ES-I3 (cell line): ENCODE results near the gene FRY.

Experiments used
- H3K36me3 ChIP-seq: 2 replicates; pipeline ENCODE4 v1.6.1; 2013; ENCODE audit warnings: mild to moderate bottlenecking, low read length, control low read depth, moderate library complexity; ENCODE audit not compliant: insufficient read depth
- H3K4me1 ChIP-seq: 2 replicates; pipeline ENCODE4 v1.6.1; 2013; ENCODE audit warnings: mild to moderate bottlenecking, control low read depth, low read length; ENCODE audit not compliant: insufficient read depth
- H3K9ac ChIP-seq: 2 replicates; pipeline ENCODE4 v1.6.1; 2013; ENCODE audit warnings: low read depth, mild to moderate bottlenecking, low read length, moderate library complexity
- H3K9me3 ChIP-seq: 2 replicates; pipeline ENCODE4 v1.6.1; 2013; ENCODE audit warnings: mild to moderate bottlenecking, low read length, moderate library complexity; ENCODE audit not compliant: control insufficient read depth, insufficient read depth

FRY gene

DNA sequence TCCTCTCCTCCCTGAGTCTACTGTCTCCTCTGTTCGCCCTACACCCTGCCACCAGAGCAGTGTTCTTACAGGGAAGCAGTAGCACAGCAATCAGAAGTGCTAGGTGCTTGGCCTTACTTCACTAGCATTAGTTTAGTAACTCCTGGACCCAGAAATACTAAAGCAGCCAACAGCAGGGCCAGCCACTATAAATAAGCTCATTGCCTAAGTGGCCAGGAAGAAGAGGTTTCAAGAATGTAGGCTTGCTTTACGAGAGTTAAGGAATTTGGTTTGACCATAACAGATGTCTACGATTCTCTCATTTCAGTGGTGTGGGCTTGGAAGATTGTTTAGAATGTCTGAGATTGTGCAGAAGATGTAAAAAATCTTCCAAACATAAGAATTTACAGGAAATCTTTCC is 180.2 kb downstream of the FRY start:
- Histone ChIP-seq H3K4me1 (no peaks in the 10 kb centered on the region), H3K36me3 (no peaks in the 10 kb centered on the region), H3K9ac (no peak overlapping the region)

DNA sequence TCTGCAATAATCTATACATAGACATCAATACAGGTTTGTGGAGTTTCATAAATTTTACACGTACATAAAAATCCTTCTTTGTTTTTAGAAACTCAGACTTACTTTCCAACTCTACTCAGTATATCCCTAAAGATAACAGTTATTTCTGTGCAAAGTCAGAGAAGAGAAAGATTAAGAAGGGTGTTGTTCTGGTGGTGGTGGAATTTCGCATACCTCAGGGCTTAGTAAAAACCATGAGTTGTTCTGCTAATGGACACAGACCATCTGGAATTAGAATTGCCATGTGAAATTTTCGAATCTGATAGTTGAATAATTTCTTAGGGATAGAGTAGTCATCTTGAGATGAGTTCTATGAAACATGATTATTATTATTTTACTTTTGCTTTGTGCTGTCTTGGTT is 180.8 kb downstream of the FRY start:
- no peaks in the 10 kb centered on the region for H3K36me3 ChIP-seq
- no peaks in the 10 kb centered on the region for H3K4me1 ChIP-seq
- H3K9ac ChIP-seq = no peak overlapping the region
- no peaks in the 10 kb centered on the region for H3K9me3 ChIP-seq

More for the DNA sequence above, 180.2 kb downstream of the FRY start:
- H3K9me3 ChIP-seq = no peaks in the 10 kb centered on the region

- H3K9ac ChIP-seq = no peak overlapping the region
- H3K4me1 ChIP-seq = no peaks in the 10 kb centered on the region
- no peaks in the 10 kb centered on the region for H3K9me3 ChIP-seq
- no peaks in the 10 kb centered on the region for H3K36me3 ChIP-seq
These were observed 182.1 kb downstream of the FRY start for GRCh38 chr13:32213626-32214025.

GRCh38 chr13:32214071-32214470 is 182.5 kb downstream of the FRY start:
- no peaks in the 10 kb centered on the region for H3K4me1 ChIP-seq
- no peaks in the 10 kb centered on the region for H3K36me3 ChIP-seq
- no peaks in the 10 kb centered on the region for H3K9me3 ChIP-seq
- H3K9ac ChIP-seq = no peak overlapping the region

DNA sequence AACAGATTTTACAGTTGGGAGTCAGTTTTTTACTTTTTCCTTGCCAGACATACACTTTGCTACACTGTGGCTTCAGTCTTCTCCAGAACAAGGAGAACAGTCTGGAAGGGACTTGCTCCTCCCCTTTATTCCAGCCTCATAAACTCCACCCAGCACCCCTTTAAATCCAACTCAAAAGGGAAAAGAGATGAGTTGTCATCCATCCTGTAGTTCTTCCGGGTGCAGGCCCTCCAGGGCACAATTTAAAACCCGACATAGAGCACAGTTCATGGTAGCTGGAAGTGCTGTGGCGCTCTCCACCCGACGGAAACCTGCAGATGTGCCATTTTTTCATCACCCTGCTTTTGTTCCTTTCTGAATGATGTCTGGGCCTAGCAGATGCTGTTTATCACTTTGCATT is 184.7 kb downstream of the FRY start:
- no peak overlapping the region for H3K9ac ChIP-seq
- no peaks in the 10 kb centered on the region for H3K4me1 ChIP-seq
- H3K36me3 ChIP-seq = no peaks in the 10 kb centered on the region
- H3K9me3 ChIP-seq = no peaks in the 10 kb centered on the region

DNA sequence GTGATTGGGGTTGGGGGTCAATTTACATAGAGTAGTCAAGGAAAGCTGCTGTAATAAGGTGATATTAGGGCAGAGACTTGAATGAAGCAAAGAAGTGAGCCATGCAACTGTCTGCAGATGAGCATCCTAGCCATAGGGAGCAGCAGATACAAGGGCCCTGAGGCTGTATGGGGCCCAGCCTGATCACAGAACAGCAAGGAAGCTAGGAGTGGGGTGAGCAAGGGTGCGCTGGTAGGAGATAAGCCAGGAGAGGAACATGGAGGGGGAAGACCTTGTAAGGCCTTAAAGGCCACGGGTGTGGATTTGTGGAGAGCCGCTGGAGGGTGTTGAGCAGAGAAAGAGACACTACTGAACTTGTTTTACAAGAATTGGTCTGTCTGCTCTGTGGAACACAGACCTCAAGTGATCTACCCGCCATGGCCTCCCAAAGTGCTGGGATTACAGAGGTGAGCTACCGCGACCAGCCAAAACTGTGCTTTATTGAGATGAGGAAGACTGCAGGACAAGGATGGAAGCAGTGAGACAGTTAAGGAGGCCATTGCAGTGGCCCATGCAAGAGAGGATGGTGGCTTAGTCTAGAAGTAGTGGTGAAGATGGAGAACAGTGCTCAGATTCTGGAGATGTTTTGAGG is 190.6 kb downstream of the FRY start:
- Histone ChIP-seq H3K9me3 (no peaks in the 10 kb centered on the region), H3K9ac (no peak overlapping the region), H3K36me3 (no peaks in the 10 kb centered on the region), H3K4me1 (no peaks in the 10 kb centered on the region)

DNA sequence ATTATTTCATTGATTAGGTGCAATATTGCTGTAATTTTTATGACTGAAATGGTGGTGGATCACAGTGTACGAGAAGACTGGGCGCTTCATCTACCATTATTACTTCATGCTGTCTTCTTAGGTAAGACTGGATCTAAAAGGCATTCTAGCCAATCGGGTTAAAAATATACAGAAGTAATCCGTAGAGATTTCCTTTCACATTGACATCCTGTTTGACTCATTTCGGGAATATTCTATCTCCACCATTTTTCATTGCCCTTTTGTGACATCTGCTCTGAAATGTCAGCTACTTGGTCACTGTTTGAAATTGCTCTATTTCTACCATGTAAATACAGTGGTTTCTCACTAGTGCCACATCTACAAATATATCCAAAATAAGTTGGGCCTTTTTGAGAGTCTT is 193.3 kb downstream of the FRY start:
- Histone ChIP-seq H3K9ac (no peak overlapping the region), H3K4me1 (no peaks in the 10 kb centered on the region), H3K9me3 (no peaks in the 10 kb centered on the region), H3K36me3 (no peaks in the 10 kb centered on the region)

DNA sequence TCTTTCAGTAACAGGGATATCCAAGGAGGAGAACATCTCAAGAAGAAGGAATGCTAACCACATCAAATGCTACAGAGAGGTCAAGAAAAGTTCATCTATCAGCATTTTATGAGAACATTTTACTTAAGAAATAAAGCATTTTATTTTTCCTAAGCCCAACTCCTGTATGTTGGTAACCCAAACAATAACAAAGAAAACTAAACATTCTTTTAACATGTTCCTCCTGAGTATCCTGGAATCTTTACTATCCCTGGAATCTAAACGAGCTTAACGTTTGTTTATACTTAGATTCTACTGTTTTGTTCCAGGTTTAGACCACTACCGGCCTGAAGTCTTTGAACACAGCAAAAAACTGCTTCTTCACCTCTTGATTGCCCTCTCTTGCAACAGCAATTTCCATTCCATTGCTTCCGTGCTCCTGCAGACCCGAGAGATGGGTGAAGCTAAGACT is 193.9 kb downstream of the FRY start:
- Histone ChIP-seq H3K4me1 (no peaks in the 10 kb centered on the region), H3K9me3 (no peaks in the 10 kb centered on the region), H3K9ac (no peak overlapping the region), H3K36me3 (no peaks in the 10 kb centered on the region)

DNA sequence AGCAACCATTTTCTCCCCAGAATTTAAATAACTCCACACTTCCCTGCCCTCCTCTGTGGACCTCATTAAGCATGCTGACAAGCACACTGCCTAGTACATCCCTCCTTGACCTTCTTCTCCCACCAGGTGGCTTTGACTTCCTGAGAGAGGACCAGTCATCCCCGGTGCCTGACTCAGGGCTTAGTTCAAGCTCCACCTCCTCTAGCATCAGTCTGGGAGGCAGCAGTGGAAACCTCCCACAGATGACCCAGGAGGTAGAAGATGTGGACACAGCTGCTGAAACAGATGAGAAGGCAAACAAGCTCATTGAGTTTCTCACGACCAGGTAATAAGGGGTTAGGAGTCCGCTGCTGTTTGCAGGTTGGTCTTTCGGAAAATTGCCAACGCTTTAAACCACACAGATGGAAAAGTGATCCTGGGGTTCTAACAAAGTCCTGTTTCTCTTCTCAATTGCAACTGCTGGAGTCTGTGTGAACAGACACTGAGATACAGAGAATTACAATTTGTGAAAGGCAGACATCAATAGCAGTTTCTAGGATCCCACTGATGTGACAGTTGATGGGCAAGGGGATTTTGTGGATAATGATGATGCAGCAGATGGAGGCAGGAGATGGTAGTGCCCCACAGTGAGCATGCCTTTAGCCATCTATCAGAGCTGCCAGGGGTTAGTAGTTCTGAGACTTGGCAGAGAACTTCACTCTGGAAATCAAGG is 196.9 kb downstream of the FRY start:
- Histone ChIP-seq H3K36me3 (no peaks in the 10 kb centered on the region), H3K9ac (no peak overlapping the region), H3K9me3 (no peaks in the 10 kb centered on the region)

DNA sequence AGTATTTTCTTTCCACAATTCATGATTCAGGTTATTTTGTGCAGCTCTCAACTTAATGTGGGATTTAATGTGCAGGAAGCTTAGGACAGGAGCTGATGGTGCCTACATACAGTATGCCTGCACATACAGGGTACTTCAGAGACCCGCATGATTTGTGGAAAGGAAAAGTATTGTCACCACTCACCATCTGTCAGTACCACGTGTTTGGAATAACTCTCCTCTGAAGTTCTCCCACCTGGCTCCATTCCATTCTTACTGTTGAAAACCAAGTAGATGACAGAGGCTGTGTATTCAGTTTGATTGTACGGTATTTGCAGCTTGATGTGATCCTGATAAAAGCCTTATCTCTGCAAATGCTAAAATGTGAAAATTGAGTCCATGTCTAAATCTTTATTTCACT is 197.9 kb downstream of the FRY start:
- Histone ChIP-seq H3K9me3 (no peaks in the 10 kb centered on the region), H3K4me1 (no peaks in the 10 kb centered on the region), H3K36me3 (no peaks in the 10 kb centered on the region), H3K9ac (no peak overlapping the region)

More for the DNA sequence above, 196.9 kb downstream of the FRY start:
- no peaks in the 10 kb centered on the region for H3K4me1 ChIP-seq

GRCh38 chr13:32232263-32232662 is 200.7 kb downstream of the FRY start:
- no peak overlapping the region for H3K9ac ChIP-seq
- no peaks in the 10 kb centered on the region for H3K36me3 ChIP-seq
- no peaks in the 10 kb centered on the region for H3K4me1 ChIP-seq
- H3K9me3 ChIP-seq = no peaks in the 10 kb centered on the region

DNA sequence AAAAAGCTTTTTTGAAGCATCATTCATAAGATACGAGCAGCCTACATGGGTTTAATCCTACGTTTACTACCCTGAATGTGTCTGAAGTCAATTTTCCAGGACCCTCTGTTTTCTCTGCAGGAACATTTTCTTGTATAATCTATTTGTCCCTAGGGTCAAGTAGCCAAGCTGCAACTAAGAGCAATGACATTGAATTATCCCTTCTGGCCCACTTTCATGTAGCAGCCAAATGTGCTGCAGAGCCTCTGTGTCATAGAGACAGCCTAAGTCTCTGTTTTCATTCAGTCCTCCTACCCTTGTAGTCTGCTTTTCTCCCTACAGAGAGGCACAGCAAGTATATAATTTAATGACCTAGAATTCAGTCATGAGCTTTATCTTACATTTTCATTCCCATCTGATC is 201.5 kb downstream of the FRY start:
- no peak overlapping the region for H3K9ac ChIP-seq
- H3K4me1 ChIP-seq = no peaks in the 10 kb centered on the region
- H3K36me3 ChIP-seq = peaks cover 3% of the 10 kb centered on the region; the same call in 1 of the 2 replicates
- H3K9me3 ChIP-seq = no peaks in the 10 kb centered on the region

DNA sequence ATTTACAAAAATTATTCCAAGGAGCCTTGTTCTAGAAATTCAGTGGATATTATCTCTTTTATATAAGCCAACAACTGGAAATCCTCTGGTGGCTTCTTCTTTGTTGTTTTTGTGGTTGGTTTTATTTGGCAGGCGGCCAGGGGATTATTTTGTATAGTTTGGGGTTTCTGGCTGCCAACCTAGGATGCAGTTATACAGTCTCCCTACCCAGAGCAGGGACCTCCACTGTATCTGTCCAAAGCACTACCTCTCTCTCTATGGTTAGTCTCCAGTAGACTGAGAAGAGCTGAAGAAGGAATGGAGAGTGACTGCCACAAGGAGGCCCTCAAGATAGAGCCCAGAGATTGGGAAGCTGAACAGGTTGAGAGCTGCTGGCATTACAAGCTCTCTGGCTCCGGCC is 203.3 kb downstream of the FRY start:
- Histone ChIP-seq H3K36me3 (peaks cover 3% of the 10 kb centered on the region; the same call in 1 of the 2 replicates), H3K4me1 (no peaks in the 10 kb centered on the region)

DNA sequence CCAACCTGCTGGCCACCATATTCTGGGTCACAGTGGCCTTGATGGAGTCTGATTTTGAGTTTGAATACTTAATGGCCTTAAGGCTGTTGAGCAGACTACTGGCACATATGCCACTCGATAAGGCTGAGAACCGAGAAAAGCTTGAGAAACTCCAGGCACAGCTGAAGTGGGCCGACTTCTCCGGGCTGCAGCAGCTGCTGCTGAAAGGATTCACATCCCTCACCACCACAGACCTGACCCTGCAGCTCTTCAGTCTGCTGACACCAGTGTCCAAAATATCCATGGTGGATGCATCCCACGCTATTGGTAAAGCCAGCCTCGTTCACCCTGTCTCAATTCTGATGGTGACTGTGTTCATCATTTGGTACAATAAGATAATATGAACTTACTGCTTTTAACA is 206.1 kb downstream of the FRY start:
- peaks cover 3% of the 10 kb centered on the region; the same call in 1 of the 2 replicates for H3K36me3 ChIP-seq
- H3K4me1 ChIP-seq = no peaks in the 10 kb centered on the region
- H3K9ac ChIP-seq = no peak overlapping the region
- no peaks in the 10 kb centered on the region for H3K9me3 ChIP-seq

More for the DNA sequence above, 203.3 kb downstream of the FRY start:
- Histone ChIP-seq H3K9ac (no peak overlapping the region), H3K9me3 (no peaks in the 10 kb centered on the region)

- Histone ChIP-seq H3K36me3 (no peaks in the 10 kb centered on the region), H3K4me1 (no peaks in the 10 kb centered on the region), H3K9ac (no peak overlapping the region), H3K9me3 (no peaks in the 10 kb centered on the region)
These were observed 212.1 kb downstream of the FRY start for GRCh38 chr13:32243695-32244094.
